ENCODE results near the gene SLC44A1. TPM values are rescaled to one million over a fixed set of nuclear protein-coding genes. Genes with fewer than 3 reads are reported as not detected.
"Not testable (repeated sequence)": the region's sequence is repeated elsewhere in the genome, so short reads cannot be mapped to it uniquely, and the experiment has no call there.

SLC44A1 gene
- polyA plus RNA-seq, 1 donor, result 53.4 TPM

DNA sequence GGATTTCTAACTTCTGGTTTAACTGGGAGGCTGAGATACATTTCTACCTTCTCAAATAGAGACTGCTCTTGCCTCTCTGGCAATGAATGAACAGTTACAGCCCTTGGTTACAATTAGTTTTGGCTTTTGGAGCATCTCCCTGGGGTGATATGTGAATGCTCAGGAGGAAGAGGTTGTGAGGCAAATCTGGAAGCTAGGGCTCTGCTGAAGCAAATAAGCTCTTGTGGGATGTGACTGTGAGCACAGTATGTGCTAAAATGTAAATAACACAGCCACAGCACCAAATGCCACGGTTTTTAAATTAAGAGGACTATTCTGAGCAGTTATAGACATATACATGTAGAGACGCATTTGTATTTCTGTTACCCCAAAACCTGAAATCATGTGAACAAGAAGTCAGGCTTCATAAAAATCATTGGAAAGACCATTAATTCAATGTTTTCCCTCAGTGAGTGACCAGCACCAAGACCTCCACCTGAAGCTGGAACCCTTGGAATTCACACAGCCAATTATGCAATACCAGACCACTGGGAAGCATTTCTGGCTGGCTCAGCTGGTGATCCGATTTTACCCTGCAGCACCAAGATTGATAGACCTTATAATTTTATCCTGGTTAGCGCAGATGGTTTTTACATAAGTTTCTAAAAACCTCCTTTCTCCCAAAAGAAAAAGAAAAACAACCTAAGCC, 3.0 kb upstream of the SLC44A1 start:
- DNase-seq, result no peak

DNA sequence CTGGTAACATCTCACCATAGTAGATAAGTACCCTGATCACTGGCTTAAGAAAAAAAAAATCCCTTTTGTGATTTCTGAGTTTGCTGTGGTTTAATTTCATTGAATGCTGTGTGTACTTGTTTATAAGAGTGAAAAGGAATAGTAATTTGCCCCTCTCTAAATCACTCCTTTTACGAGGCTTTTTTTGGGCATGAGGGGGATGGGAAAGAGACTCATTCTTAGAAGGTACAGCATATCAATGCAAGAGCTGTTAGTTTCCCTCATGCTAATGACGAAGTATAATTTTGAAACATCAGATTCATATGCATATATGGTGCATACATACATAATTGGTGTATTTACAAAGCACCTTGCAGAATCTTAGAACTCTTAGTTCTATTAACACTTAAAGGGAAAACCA, 2.4 kb upstream of the SLC44A1 start:
- DNase-seq, result no peak

DNA sequence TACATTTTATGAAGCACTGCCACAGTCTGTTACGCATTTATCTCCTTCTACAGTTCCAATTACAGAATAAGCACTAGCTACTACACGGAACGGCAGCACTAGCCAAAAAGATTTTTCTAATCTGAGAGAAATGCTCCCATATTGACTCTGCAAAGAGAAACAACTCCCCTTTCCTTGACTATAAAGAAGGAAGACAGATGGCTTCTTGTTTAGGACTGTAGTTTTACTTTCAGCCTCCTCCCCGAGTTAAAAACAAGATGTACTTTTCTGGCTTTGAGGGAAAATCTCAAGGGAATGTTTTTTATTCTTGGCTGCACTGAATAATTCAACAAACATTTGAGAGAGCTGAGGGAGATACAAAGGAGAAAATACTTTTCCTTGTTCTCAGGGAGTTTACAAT, 1.9 kb upstream of the SLC44A1 start:
- DNase-seq, result no peak

DNA sequence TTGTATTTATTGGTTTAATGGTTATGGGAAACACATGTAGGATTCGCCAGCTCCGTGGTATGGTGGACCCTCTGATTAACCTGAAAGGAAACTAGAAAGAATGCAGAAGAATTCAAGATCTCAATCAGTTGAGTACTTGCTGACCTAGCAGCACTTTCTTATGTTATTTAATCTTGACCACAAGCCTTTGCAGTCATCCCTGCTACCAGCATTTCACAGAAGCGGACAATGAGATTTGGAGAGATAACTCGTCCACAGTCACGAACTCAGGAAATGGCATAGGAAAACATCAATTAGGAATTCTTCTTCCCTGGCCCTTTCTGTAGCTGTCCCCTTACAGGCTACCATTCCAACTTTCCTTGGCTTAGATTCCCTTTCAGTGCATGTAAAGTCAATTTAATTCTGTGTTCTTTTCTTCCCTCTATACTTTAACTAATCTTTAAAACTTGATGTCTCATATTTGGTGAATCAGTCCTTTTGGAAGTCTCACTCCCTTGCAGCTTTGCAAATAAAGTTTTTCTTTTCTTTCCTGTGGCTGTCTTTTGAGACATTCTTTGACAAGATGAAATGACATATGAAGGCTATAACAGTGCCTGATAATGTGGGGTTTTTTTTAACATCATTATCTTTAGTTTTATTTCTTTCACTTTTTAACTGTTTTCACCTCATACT, 1.3 kb upstream of the SLC44A1 start:
- DNase-seq, result no peak

DNA sequence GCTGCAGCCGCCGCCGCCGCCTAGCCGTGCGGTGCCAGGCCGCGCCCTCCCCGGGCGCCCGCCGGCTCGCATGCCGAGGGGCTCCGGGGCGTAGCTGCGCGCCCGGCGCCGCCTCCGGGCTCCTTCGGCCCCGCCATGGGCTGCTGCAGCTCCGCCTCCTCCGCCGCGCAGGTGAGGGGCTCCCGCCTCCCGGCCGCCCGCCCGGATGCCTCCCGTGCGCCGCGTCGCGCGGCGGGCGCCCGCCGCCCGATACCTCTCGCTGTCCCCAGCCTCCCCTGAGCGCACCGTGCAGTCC, 230 bp downstream of the SLC44A1 start:
- DNase-seq, result no peak

DNA sequence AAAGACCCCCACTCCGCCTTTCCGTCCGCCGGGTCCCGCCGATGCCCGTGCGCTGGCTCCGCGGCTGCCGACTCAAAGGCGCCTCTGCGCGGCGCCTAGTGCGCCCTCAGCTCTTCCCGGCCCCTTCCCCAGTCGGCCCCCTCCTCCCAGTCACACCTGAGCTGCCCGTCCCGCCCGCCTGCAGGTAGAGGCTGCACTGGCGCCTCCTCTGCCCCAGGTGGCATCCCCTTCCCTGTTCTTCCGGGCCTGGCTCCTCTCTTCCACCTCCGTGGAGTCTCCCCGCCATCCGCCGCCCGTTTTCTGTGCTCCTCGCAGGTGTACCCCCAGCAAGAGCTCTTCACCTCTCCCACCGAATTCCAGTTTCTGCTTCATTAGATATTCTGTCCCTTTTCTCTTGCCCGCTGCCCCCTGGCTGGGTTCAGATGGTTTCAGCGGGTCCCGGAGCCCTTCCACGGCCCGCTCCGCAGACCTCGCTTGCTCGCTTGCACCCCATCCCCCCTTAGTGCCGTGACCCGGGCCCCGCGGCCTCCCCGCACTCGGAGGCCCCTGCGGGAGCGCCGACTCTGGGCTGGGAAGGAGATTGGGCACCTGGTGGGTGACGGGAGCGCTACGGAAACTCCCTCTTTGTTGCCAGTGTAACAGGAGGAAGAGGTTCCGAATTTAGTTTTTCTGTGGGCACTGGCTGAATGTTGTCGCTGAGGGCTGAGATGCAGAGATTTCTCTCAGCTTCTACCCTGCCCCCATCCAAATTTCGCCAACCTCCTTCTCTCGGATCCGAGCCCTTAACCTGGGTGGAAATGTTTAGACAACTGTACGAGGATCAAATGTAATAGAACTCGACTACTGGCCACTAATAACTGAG, 809 bp downstream of the SLC44A1 start:
- no peak for DNase-seq

DNA sequence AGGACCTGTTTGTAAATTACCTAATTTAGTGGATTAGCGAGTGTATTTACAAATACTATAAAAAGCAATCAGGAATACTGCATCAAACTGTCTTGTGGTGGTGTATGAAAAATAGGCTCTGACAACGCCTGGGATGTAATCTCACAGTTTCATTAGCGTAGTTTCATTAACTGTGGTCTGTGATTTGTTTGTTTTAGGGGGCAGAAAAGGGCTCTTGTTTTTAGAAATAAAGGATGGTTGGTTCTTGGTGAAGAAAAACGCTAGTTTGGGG, 1.4 kb downstream of the SLC44A1 start:
- no peak for DNase-seq

DNA sequence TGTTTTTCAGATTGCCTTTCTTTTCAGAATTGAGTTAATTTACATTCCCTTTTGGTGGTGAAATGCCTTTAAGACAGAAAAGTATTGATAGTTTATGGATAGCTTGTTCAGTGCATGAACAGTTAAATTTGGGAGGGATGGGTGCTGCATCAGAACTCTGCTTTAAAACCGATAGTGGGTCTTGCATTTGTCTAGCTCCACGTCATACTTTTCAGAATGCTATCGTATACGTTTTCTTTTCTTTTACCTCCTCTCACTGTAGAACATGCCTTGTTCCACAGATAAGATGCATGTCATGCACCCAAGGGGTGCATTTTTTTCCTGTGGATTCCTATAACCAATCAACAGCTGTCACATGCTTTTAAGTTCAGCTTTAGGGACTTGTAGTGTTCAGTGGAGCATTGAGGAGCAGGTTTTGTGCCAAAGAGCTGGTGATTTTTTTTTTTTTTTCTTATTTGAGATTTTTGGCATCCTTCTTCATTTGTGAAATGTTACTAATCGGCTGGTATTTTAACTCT, 2.3 kb downstream of the SLC44A1 start:
- DNase-seq, result no peak

DNA sequence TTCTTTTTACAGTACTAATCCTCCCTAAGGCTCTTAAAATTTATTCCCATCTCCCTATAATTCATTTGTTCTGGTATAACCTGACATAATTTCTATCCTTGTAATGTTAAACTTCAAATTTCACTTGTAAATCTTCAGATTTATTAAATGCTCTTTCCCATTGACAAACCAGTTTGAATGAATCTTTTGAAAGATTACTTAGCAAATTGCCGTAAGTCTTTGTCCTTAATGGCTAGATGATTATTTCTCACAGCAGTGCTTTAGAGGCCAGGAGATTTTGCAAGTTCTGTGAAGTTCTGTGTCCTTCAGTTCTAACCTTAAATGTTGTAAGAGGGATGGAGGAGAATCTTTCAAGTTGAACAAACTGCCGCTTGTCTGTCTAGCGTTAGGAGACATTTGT, 4.2 kb downstream of the SLC44A1 start:
- DNase-seq, result no peak

DNA sequence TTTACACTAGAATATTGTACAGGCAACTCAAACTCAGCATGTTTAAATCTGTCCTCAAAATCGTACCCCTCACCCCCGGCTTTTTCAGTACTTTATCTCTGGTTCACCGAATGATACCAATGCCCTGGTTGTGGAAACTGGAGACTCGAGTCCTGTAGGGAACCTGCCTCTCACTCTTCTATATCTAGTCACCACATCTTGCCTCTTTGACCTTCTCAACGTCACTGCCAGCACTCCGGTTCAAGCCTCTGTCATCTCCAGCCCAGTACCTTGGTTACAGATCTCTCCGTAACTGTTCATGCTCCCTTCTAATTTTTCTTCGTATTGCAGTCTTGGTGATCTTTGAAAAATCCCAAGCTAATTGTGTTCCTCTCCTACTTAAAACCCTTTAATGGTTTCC, 6.7 kb downstream of the SLC44A1 start:
- no peak for DNase-seq

DNA sequence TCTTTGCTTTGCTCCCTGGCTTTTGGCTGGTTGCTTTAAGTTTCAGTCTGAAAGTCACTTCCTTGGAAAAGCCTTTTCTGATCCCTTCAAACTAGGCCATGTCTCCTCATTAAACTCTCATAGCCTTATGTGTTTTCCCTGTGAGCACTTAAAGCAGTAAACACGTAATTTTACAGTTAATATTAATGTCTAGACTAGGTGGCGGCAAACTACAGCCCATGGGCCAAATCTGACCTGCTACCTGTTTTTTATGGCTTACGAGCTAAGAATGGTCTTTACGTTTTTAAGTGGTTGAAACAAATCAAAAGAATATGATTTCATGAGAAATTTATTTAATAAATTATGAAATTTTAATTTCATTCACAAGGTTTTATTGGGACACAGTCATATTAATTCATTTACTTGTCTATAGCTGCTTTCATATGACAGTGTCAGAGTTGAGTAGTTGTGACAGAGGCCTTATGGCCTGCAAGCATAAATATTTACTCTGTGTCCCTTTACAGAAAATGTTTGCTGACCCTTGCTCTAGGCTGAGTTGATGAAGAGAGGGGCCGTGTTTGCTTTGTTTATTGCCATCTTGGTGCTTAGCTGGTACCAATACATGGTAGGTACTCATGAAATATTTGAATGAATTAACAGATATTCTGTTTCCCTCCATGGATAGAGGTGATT, 7.4 kb downstream of the SLC44A1 start:
- DNase-seq, result no peak

DNA sequence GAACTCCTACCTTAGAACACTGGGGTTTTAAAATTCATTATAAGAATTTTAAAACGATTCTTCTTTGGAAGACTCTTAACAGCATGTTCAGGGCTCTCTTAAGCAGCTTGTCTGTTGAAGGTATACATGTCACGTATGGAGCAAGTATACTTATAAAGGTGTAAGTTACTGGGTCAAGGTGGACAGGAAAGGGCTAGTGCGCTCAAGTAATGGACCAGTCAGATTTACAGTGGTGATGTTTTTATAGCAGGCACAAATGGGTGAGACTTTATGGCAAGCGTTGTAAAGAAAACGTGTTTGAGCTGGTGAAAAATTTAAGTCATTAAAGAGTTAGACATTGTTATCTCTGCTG, 7.9 kb downstream of the SLC44A1 start:
- DNase-seq, result no peak

DNA sequence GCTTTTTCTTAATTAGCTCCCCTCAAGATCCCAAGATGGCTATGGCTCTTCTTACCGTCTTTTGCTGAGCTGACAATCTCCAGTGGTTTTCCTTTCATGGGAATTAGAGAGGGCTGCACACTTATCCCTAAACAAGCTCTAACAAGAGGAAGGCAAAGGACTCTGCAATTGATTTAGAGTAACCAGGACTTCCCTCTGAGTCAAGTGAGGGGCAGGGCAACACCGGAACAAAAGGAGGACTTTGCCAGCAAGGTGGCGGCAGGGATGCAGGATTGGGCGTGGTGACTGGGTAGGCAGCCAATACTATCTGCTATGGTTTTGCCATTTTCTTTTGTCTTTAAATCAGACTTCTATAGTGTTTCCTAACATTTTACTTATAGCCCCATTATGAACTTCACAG, 9.8 kb downstream of the SLC44A1 start:
- no peak for DNase-seq

DNA sequence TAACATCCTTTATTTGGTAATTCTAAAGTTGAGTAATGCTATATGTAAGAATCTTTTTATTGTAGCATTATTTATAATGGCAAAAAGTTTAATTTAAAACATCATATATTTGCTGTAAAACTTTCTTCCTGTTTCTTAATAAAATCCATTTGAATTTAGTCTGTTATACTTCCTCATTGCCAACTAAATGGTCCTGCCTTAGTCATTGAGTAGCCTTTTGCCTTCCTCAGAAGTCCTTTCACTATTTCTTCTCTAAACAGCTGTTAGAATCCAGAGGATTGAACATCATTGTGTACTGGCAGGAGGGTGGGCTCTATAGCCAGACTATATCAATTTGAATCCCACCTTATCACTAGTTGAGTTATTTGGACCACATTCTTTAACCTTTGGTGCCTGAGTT, 11.0 kb downstream of the SLC44A1 start:
- DNase-seq, result no peak

DNA sequence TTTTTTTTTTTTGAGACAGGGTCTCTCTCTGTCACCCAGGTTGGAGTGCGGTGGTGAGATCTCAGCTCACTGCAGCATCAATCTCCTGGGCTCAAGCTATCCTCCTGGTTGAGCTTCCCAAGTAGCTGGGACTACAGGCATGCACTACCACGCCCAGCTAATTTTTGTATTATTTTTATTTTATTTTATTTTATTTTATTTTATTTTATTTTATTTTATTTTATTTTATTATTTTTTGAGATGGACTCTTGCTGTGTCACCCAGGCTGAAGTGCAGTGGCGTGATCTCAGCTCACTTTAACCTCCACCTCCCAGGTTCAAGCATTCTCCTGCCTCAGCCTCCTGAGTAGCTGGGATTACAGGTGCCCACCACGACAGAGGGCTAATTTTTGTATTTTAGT, 12.1 kb downstream of the SLC44A1 start:
- DNase-seq, result not testable (repeated sequence)

DNA sequence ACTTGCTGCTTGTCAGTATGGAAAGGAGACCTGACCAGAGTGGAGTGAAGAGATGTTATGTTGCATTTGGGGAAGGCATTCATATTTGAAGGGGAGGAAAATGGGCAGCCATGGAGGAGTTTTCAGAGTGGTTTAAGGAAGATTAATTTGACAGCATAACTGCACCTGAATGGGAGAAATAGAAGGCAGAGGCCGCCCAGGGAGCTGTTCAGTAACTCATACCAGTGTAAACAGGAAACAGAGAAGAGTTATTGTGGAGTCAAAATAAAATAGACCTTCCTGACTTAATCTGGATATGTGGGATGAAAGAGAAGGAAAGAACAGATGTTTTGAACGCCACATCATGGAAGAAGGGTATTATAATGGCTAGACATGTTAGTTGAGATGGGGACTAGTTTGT, 13.4 kb downstream of the SLC44A1 start:
- no peak for DNase-seq

DNA sequence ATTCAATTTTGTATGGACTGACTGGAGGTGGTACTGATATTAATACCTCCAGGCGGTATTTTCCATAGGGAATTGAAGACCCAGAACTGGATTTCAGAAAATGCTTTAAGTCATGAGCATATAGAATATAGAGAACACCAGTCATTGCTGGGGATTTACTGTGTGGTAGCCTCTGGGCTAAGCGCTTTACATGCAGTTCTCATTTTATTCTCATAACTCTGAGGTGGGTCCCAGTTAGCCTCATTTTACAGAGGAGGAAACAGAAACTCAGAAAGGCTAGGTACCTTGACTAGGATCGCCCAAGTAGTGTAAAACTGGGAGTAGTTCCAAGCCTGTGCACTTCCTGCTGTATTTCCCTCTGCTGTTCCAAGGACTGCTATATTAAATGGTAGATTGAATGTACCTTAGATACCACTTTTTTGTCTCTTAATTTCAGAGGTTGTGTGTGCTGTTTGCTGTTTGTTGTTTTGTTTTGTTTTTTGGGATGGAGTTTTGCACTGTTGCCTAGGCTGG, 13.8 kb downstream of the SLC44A1 start:
- no peak for DNase-seq

DNA sequence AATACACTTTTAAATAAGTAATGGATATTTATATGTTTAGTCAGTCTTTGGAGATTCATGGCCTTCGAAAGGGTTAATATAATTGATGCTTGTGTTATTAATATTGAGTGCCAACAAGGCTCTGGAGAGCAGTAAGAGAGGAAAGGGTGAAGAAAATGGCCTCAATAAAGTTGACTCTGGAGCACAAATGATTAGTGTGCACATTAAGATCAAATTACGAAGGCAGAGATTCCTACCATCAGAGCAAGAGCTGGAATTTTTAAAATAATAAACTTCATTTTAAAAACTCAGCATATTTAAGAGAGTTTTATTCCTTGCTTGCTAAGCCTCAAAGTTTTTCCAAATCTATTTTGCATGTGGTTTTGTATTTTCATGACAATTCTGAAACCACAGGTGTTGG, 14.8 kb downstream of the SLC44A1 start:
- no peak for DNase-seq

DNA sequence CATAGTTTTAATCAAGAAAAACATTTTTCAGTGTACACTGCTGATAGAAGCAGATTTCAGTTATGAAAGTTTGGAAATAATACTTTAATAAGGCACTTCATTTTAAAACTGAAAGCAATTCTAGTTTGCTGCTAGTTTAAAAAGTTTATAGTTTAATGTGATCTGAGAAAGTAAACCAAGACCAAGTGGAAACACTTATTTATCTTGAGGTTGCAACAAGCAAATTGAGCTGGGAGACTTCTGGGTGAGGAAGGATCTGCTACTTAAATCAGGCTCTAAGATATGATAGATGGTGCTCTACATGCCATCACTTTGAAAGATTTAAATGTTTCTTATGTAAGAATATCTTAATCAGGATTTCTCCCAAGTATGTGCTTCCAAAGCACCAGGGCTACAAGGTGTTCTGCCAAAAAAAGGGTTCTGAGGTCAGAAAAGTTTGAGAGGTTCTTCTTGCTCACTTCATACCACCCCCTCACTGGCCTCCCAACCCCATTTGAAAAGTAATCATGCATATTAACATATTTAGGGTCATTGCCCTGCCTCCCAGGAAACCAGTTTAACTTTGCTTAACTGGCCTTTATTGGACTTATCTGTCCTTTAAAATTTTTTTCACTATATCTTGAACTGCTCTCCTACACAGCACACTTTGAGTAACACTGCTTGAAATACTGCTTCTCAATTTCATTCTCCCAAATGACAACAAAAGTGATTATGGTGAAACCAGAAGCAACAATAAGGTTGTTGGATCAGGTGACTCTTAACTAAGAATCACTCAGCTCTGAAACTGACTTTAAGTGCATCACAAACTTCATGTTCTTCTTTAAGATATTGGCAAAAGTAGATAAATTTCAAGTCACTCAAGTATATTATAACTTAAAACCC, 15.5 kb downstream of the SLC44A1 start:
- DNase-seq, result no peak

DNA sequence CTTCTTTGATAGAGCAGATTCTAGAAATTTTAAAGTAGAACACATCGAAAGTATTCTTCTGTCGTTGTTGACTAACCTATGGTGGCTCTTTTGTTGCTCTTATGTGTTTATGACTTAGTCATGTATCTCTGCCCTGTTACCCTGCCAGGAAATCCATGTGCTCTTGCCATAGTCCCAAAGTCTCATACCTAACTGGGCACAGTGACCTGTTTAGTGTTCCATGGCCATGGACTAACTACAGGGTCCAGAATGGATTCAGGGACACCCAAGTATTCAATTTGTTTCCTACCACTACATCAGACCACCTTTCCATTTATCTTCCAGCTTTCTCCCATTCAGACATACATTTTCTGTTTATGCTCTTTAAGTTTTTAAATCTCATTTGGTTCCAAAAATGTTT, 18.0 kb downstream of the SLC44A1 start:
- DNase-seq, result no peak

DNA sequence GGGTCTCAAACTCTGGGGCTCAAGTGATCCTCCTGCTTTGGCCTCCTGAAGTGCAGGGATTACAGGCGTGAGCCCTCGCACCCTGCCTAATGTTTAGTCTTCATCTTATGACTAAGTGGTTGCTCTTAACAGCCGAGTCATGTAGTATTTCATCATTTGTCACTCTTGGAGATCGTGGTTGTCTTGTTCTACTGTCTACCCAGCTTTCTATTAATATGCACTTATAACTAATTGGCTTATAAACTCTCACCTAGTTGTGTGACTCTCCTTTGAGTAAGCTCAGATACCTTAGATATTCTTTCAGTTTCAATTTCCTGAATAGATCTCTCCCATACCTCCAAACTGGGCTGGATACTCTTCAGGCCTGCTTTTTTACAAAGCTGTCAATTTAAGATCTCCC, 19.9 kb downstream of the SLC44A1 start:
- no peak for DNase-seq

DNA sequence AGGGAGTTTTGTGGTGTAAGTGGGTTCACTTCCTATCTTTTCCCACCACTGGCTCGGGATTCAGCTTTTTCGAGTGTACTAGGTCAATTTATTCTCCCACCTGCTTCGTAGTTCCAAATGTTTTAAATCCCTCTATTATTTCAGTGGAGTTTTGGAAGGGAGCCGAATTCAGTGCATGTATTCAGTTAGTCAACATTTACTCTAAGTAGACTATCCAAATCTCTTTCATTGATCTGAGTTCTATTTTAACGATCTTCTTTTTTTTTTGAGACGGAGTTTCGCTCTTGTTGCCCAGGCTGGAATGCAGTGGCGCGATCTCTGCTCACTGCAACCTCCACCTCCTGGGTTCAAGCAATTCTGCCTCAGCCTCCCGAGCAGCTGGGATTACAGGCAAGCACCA, 23.8 kb downstream of the SLC44A1 start:
- not testable (repeated sequence) for DNase-seq
